Measurements from ENCODE around the gene TMEM82.

Gene TMEM82

GRCh38 chr1:15757575-15758342 is 15.5 kb downstream of the TMEM82 start:
- peak; percentile 45 for DNase-seq

DNA sequence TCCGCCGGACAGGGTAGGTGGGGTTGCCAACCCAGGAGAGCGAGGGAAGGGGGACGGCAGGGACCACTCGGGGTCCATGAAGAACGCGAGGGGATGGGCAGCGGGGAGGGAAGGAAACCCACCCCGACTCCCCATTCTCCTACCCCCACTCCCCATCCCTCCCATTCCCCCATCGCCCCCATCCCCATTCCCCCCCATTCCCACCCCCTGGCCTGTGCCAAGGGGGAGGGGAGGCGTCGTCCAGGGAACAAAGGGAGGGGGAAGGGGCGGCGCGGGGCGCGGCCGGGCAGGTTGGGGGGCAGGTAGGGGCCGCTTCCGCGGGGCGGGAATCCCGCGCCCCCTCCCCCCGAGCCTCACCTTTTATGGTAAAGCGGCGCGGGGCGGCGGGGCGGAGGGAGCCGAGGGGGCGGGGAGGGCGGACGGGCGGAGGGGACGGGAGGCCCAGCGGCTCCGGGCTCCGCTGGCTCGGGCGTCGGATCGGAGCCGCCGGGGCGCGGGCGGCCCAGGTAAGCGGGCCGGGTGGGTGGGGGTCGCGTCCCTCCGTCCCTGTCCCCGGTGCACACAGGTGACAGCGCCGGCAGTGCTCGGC is 16.1 kb downstream of the TMEM82 start, which contains the start of gene FBLIM1:
Gene FBLIM1, plus strand, starts transcription at position 453 of the 589 bp plus-strand sequence. CDS start 6,189 bp downstream, outside the sequence.
- peak; percentile 51 for DNase-seq

DNA sequence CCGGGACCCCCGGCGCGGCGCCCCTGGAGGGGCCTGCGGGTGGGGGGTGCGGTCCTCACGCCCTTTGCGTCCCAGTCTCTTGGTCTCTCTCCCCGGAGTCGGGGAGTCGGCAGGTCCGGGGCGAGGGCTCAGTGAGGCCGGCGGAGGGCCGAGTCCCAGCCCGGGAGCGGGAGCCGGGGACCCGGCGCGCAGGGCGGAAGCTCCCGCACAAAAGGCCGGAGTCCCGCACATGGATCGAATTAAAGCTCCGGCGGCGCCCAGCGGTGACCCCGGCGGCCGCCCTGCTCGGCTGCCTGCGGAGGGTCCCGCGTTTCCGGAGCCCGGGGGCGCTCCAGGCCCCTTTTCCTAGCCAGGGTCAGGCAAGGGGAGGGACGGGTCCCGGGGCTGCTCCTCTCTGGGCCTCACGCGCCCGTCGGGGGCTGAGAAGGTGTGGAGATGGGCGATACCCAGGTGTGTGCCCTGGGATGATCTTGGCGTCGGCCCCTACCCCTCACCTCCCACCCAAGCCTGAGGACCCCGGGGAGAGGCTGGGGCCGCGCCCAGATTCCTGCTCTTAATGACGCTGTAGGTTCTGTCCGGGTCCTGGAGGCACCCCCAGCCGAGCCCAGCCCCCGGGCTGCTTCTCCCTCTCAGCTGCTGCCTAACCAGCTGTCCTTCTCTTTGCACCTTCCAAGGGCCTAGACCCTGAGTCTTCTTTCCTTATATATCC is 16.8 kb downstream of the TMEM82 start:
- no peak for DNase-seq

- DNase-seq = no peak
These were observed 18.4 kb downstream of the TMEM82 start for GRCh38 chr1:15760520-15761211.

DNA sequence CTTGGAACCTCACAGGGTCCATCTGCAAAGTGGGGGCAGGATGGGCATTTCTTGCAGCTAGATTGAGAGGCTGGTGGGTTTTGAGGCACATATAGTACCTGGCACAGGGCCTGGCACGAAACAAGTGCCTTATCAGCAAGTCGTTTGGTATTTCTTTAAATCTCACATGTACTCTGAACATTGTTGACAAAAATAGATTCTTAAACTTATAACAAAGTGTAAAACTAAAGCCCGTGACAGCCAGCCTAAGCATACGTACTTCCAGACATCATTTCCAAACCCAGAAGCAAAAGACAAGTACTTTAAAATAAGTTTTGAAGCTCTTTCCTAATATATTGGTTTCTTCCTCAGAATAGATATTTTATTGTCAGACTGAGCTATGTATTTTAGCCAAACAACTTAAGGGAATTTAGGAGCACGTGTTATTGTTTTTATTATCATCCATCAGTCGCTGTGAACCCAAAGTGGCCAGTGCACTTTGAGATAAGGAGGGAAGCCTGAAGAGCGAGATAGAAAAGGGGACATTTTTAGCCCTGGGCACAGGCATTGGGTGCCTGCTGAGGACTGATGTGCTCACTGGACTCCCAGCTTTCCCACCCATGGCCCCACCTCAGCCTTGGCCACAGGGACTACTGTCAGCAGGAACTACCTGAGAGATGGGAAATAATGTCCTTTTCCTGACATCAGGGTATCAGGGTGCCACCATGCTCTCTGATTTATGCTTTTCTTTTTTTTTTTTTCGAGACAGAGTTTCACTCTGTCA is 19.2 kb downstream of the TMEM82 start:
- no peak for DNase-seq

GRCh38 chr1:15762546-15762945 is 20.2 kb downstream of the TMEM82 start:
- DNase-seq = no peak

DNA sequence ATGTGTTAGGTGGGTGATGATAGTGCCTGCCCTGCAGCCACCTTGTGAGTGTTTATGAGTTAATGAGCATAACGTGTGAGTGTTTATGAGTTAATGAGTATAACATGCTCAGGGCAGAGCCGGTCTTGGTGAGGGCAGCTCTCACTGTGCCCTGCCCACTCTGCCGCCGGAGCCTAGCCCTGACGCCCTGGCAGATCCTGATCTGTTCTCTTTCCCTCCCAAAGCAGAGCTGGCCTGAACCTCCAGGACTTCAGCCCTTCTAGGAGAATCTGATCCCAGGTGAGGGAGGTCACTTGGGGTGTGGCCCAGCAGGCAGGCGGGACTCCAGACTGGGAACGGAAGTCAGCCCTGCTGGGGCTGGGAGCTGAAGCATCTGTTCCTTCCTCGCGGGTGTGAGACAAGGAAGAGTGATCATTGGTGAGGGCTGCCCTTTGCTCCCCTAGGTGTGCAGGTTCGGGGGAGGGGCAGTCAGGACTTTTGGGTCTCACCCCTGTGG is 22.0 kb downstream of the TMEM82 start:
- peak; percentile 30 for DNase-seq

- no peak for DNase-seq
These were observed 22.6 kb downstream of the TMEM82 start for GRCh38 chr1:15764890-15765289.

- DNase-seq = no peak
These were observed 23.3 kb downstream of the TMEM82 start for GRCh38 chr1:15765495-15766194.

DNA sequence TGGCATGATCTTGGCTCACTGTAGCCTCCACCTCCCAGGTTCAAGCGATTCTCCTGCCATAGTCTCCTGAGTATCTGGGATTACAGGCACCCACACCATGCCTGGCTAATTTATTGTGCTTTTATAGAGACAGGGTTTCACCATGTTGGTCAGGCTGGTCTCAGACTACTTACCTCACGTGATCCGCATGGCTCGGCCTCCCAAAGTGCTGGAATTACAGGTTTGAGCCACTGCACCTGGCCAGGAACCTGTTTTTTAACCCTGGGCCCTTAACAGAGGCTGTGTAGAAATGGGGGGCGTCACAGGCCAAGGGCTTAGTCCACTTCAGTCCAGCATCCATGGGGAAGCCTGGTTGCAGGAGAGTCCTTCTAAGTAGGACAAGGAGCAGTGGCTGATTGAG is 25.6 kb downstream of the TMEM82 start:
- no peak for DNase-seq

DNA sequence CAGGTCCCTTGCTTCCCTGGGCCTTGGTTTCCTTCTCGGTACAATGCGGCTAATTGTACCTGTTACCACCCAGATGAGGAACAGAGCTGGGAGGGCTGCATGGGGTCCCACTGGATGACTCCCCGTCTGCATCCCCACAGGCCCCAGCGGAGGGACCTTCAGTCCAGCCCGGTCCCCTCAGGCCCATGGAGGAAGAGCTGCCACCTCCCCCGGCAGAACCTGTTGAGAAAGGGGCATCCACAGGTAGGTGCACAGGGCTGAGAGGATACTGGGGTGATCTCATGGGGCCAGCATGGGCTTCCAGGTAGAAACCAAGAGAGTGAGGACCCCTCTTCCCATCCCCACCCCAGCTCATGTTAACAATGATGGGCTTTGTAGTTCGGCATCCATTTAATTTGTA is 26.1 kb downstream of the TMEM82 start:
- no peak for DNase-seq

- DNase-seq = no peak
These were observed 28.1 kb downstream of the TMEM82 start for GRCh38 chr1:15770313-15770962.

DNA sequence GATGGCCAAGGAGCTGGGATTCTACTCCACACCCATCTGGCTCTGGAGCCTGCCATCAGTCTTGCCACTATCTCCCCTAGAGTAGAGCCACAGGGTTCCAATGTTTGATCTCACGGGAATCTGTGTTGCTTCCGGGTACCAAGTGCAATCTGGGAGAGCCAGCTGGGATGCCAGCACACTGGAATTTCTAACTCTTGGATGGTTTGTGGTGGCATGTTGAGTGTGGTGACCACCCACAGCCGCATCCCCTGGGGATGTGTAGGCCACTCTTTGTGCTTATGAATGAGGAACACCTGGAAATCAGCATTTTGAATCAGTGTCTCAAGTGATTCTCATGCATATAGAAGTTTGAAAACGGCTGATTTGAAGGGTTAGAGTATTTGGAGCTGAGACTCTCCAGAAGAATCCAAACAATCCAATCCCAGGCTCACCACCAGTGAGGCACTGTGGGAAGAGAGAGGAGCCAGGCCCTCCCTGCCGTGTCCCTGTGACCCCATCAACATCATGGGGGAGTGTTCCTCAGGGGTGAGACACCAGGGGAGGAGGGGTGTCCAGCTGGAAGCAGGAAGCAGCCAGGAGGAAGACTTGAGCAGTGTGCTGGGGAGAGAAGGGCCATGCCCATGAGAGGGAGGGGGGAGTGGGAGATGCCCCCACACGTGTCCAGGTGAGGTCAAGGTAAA is 29.7 kb downstream of the TMEM82 start:
- no peak for DNase-seq

DNA sequence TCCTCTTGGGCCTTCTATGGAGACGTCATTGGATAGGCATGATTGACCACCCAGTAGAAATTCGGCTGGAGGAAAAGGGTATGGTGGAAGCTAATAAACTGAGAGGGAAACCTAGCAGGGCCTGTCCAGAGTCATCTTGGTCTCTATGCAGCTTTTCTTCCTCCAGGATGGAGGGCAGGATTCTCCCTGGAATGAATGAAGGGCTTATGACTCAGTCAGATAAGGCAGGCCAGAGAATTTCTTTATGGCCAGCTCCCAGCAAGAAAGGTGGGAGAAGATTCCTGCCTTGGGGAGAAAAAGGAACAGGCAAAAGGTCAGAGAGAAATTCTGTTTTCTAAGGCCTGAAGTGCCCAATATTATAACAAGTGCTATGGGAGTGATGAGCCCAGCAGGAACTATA is 33.4 kb downstream of the TMEM82 start:
- no peak for DNase-seq

DNA sequence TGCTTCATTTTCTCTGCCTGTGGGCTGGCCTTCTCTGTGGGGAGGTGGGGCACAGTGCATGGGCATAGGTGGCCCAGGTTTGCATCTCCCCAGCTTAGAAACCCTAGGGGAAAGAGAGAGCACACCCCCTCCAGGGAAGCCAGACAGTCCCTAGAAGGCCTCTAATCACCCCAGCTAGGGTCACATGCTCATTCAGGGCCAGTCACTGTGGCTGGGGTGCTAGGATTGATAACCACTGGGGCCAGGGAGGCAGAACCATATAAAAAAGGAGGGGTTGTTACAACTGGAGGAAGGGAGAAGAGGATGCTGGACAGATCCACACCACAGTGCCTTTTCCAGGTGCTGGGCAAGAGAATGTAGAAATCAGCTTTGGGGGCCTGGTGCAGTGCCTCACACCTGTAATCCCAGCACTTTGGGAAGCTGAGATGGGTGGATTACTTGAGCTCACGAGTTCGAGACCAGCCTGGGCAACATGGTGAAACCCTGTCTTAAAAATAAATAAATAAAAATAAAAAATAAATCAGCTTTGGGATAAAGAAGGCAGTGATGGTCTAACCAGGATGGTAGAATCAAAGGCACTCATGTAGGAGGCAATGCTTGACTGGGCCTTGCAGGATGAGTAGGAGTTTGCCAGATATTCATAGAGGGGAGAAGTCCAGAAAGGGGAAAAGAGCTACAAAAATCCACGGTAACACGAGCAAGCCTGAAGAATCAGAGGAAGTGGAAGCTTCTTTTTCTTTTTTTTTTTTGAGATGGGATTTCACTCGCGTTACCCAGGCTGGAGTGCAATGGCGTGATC is 35.8 kb downstream of the TMEM82 start:
- DNase-seq = no peak

DNA sequence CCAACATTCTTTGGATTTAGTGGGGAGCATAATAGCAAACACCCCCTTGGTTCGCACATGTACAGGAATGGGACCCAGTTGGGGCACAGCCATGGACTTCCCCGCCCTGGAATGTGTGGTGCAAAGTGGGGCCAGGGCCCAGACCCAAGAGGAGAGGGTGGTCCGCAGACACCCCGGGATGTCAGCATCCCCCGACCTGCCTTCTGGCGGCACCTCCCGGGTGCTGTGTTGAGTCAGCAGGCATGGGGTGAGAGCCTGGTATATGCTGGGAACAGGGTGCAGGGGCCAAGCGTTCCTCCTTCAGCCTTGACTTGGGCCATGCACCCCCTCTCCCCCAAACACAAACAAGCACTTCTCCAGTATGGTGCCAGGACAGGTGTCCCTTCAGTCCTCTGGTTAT is 43.4 kb downstream of the TMEM82 start:
- no peak for DNase-seq

DNA sequence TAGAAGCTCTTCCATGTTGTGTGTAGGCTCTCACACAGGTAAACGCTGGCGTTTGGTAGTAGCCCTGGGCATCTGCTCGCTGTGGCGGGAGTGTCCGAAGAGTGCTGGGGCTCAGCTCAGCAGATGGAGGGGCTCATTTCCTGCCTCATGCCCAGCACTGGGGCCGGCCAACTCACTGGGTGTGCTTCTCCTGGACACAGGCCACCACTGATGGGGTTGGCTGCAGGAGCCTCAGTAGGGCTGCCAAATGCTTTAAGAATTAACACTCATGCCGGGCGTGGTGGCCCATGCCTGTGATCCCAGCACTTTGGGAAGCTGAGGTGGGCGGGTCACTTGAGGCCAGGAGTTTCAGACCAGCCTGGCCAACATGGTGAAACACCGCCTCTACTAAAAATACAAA is 44.3 kb downstream of the TMEM82 start:
- no peak for DNase-seq

GRCh38 chr1:15788624-15789301 is 46.5 kb downstream of the TMEM82 start:
- no peak for DNase-seq

GRCh38 chr1:15796086-15796462 is 53.8 kb downstream of the TMEM82 start:
- peak; percentile 25 for DNase-seq

All from NCI-H82 (cell line).